Activated T-cell treated with anti-CD3 and anti-CD28 coated beads for 24 hours (primary cell): ENCODE results near the gene CKMT1A.
A peak's percentile ranks its signal among the peaks of the same experiment; 100 is the strongest.
"Not testable (repeated sequence)": the region's sequence is repeated elsewhere in the genome, so short reads cannot be mapped to it uniquely, and the experiment has no call there.

Experiments used
- DNase-seq: peaks from one replicate; pipeline ENCODE4 v3.0.0-alpha.2; 2020; ENCODE audit warnings: low read depth

CKMT1A gene

DNA sequence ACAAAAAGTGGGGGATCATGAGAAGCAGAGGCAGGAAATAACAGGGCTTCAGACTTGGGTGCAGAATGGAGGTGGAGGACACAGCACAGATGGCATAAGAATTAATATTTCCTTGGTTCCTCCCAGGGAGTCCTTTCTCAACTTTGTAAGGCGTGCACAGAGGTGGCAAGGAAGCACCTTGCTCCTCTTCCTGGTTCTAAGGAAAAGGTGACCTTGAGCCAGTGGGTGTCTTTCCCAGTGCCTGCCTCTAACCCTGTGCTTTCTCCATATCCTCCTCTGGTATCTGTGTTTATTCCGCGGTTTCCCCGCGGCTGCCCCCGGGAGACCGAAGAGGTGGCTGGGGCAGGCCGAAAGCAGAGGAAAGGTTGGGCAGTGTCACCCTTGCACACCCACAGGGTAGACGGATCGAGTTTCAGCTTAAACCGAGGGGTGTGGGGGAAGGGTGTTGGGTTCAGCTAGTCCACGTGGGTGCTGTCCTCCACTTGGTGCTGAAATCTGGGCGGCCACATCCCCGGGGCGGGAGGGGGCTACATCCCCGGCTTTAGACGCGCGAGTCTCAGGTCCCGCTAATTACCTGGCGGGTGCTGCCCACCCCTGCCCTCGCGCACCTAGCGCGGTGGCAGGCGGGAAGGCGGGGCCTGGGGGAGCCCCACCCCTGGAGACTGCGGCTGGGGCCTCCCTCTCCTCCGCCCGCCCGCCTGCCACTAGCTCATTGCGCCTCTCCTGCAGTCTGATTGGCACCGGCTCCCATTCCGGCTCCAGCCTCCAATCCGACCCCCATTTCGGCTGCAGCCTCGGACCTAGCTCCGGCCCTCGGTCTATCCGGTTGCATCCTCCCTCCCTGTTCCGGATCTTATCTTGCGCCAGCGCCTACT lies at the start of gene CKMT1A:
TSS of gene CKMT1A (plus strand) at position 712 of the 875 bp plus-strand sequence. CDS start 192 bp downstream, outside the sequence.
- not testable (repeated sequence) for DNase-seq

- no peak for DNase-seq
Measured at GRCh38 chr15:43648649-43649429, 44.8 kb upstream of the CKMT1A start, which contains the start of gene CATSPER2. Gene CATSPER2 (minus strand): TSS chr15:43648844. CDS start chr15:43648061, 783 bp downstream.

- not testable (repeated sequence) for DNase-seq
Measured at GRCh38 chr15:43649430-43649926, 44.2 kb upstream of the CKMT1A start.

- DNase-seq = not testable (repeated sequence)
Measured at GRCh38 chr15:43659727-43660126, 33.9 kb upstream of the CKMT1A start.

GRCh38 chr15:43662293-43662692 lies 31.4 kb upstream of the CKMT1A start:
- not testable (repeated sequence) for DNase-seq

DNA sequence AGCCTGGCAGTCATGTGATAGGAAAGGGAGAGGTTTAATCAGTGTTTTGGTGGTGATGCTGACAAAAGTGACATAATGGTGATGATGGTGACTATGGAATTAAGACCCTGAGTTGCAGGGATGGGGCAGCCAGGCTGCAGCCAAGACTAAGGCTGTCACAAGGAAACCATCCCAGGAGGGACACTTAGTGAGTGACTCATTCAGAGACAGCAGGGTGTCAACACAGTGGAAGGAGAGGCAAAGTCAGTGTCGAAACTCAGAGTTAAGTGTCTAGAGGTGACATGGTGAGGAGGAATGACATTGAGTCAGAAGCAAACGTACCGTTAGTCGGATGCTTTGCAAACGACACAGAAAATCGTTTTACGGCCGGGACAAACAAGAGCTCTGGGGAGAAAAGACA lies 30.3 kb upstream of the CKMT1A start:
- not testable (repeated sequence) for DNase-seq

DNA sequence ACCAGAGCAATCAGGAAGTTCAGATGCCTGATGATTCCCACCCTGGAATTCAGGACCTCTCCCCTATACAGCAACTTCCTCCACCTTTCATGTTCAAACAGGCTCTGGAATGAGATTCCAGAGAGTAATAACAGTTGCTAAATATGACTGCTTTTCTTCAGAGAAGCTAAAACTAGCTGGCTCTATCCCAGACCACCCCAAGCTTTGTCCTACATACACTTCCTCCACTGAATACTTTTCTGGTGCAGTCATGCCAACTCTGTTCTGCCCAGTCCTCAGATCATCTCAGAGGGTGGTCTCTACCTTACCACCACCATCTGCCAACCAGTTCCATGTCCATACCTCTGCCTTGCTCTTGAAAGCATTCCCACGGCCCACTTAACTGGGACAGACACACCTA lies 27.5 kb upstream of the CKMT1A start:
- not testable (repeated sequence) for DNase-seq

GRCh38 chr15:43674175-43674574 lies 19.5 kb upstream of the CKMT1A start:
- not testable (repeated sequence) for DNase-seq

DNA sequence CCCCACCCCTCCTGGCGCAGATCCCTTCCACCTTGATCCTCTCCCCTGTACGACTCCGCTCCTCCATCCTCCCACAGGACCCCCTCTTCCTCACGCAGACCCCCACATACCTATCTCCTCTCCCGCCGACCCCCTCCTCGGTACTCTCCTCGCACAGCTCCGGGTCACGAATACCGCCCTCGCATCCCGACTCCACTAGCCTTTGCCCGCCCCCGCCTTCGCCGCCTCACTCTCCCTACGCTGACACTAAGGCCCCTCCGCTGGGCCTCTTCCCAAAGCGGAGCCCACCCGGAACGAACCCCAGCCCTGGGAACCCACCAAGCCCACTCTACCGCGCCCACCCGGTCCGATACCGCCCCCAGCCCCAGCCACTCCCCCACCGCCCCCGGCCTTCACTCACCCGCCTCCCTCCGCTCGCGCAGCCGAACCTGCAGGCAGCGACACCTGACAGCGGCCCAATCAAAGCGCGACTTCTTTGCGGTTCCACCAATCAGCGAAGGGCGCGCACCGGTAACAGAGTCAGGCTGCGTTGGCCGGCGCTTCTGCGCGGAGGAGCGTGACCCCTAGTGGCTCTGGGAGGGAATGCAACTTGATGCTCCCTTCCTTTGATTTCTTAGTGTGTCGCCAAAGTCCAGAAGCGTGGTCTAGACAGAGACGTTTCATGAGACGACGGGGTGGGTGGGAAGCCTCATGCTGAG lies 3.9 kb upstream of the CKMT1A start:
- DNase-seq = not testable (repeated sequence)

DNA sequence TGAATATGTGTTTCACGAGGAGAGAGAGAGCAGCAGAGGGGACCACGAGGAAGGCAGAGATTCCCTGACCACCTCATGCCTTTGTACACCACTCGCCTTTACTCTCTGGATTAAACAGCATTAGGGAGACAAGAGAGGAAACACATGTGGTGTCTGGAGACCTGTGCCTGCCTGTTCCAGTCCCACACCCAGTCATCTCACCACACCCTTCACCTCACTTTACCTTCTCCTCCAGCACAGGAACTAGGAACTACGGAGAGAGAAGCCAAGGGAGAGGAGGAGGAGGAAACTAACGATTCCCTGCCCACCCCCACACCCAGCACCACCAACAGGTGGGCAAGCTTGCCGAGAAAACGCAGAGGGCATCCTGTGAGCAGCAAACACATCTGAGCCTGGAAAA lies 980 bp upstream of the CKMT1A start:
- not testable (repeated sequence) for DNase-seq

- no peak for DNase-seq
Measured at GRCh38 chr15:43702174-43702573, 8.5 kb downstream of the CKMT1A start.

GRCh38 chr15:43702701-43703424 lies 9.2 kb downstream of the CKMT1A start:
- no peak for DNase-seq

- DNase-seq = not testable (repeated sequence)
Measured at GRCh38 chr15:43710431-43711131, 16.9 kb downstream of the CKMT1A start.

GRCh38 chr15:43723151-43723550 lies 29.5 kb downstream of the CKMT1A start:
- no peak for DNase-seq

- DNase-seq = not testable (repeated sequence)
Measured at GRCh38 chr15:43726306-43726705, 32.6 kb downstream of the CKMT1A start.

- DNase-seq = not testable (repeated sequence)
Measured at GRCh38 chr15:43728053-43728725, 34.5 kb downstream of the CKMT1A start.

DNA sequence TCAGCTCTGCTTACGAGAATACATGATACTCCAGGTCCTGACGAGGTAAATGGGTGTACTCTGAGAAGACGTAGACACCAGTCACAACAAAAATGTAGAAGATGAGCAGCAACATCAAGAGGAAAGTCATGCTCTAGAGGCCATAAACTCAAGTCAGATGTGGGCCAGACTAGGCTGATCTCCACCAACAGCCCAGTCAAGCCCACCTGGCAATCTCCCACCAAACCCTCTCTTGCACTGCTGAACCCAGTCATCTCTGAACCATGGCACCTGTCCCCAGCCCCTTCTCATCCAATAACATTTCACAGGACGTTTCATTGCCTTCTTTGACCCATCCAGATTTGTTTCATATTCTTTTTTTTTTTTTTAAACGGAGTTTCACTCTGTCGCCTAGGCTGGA lies 41.8 kb downstream of the CKMT1A start:
- DNase-seq = no peak

GRCh38 chr15:43746245-43746902 lies 52.7 kb downstream of the CKMT1A start, which contains the start of gene PDIA3:
Gene PDIA3 (plus strand): TSS chr15:43746438. CDS start chr15:43746540, 102 bp downstream.
- peak; percentile 86 for DNase-seq

- peak; percentile 17 for DNase-seq
Measured at GRCh38 chr15:43746903-43747309, 53.2 kb downstream of the CKMT1A start.
